Kidney epithelial cell (primary cell): Measurements from ENCODE around the gene RBPJ. TPM values are rescaled to one million over a fixed set of nuclear protein-coding genes. Genes with fewer than 3 reads are reported as not detected.

Experiments
- DNase-seq: peaks from one replicate; pipeline ENCODE4 v3.0.0-alpha.2; 2010; ENCODE audit warnings: low read depth
- H3K27me3 ChIP-seq: 2 replicates; pipeline ENCODE4 v1.6.0; 2011; ENCODE audit warnings: low read length; ENCODE audit not compliant: control insufficient read depth, insufficient read depth
- H3K36me3 ChIP-seq: 2 replicates; pipeline ENCODE4 v1.5.1; 2011; ENCODE audit warnings: low read length; ENCODE audit not compliant: control insufficient read depth, insufficient read depth
- H3K4me3 ChIP-seq: 2 replicates; pipeline ENCODE4 v1.5.1; 2011; ENCODE audit warnings: low read depth, mild to moderate bottlenecking, control low read depth, low read length
- total RNA-seq: library from RNA; depleted of rRNA; stranded (reverse); fragments of >200 nt; gene quantifications from 2 replicates; pipeline ENCODE4 v1.2.3, GENCODE V29; 2015
- TF ChIP-seq, protein P1 (sequence below): IDR thresholded peaks from 2 replicates; pipeline ENCODE4 v1.5.1; 2011; ENCODE audit warnings: mild to moderate bottlenecking, moderate library complexity, low read length, control low read depth, inconsistent platforms; ENCODE audit not compliant: insufficient read depth, poor library complexity, severe bottlenecking

Gene RBPJ
- total RNA-seq, 1 donor from 2014 or later: 82.2 TPM

- Histone ChIP-seq H3K27me3 (no peaks in the 10 kb centered on the region), H3K4me3 (no peak overlapping the region), H3K36me3 (no peaks in the 10 kb centered on the region)
- TF ChIP-seq, protein P1, sequence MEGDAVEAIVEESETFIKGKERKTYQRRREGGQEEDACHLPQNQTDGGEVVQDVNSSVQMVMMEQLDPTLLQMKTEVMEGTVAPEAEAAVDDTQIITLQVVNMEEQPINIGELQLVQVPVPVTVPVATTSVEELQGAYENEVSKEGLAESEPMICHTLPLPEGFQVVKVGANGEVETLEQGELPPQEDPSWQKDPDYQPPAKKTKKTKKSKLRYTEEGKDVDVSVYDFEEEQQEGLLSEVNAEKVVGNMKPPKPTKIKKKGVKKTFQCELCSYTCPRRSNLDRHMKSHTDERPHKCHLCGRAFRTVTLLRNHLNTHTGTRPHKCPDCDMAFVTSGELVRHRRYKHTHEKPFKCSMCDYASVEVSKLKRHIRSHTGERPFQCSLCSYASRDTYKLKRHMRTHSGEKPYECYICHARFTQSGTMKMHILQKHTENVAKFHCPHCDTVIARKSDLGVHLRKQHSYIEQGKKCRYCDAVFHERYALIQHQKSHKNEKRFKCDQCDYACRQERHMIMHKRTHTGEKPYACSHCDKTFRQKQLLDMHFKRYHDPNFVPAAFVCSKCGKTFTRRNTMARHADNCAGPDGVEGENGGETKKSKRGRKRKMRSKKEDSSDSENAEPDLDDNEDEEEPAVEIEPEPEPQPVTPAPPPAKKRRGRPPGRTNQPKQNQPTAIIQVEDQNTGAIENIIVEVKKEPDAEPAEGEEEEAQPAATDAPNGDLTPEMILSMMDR: no peak
- DNase-seq: no peak
Observed at GRCh38 chr4:26368685-26369084, 47.9 kb downstream of the RBPJ start.

DNA sequence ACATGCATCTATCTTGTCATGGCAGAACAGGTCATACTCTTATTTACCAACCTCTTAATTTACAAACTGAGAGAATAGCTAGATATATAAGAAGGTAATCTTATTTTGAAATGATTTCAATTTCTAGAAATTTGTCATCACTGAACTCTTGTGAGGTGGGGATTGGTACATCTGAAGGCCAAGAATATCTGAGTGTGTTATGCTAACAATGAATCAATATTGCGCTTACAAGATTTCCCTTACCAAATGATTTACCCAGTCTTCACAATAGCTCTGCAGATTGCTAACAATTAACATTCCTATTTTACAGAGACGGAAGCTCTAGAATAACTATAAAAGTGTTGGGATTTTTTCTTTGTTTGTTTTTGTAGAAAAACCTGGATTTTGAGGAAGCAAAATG lies 48.3 kb downstream of the RBPJ start:
- Histone ChIP-seq H3K27me3 (no peaks in the 10 kb centered on the region), H3K4me3 (no peak overlapping the region), H3K36me3 (no peaks in the 10 kb centered on the region)
- TF ChIP-seq, protein P1: no peak
- no peak for DNase-seq

DNA sequence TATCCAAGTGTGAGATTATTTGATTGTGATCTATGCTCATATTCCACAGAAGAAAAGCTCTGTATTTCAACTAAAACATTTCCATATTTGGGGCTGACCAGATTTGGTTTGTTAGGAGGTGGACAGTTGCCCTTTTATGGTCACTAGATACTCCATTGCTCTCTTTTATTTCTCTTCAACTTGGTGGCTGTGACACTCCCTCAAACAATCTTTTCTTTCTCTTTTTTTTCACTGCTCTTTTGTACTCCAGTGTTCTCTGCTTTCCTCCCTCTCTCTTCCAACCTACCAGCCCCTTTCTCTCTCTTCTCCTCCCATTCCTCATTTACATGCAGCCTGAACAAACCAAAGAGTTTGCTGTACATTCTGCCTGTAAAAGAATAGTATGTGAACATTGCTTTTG lies 48.8 kb downstream of the RBPJ start:
- Histone ChIP-seq H3K27me3 (no peaks in the 10 kb centered on the region), H3K4me3 (no peak overlapping the region), H3K36me3 (no peaks in the 10 kb centered on the region)
- TF ChIP-seq, protein P1: no peak
- DNase-seq: no peak

GRCh38 chr4:26372076-26372475 lies 51.3 kb downstream of the RBPJ start:
- TF ChIP-seq, protein P1: no peak
- DNase-seq: no peak
- Histone ChIP-seq H3K36me3 (no peaks in the 10 kb centered on the region), H3K4me3 (no peak overlapping the region), H3K27me3 (no peaks in the 10 kb centered on the region)

DNA sequence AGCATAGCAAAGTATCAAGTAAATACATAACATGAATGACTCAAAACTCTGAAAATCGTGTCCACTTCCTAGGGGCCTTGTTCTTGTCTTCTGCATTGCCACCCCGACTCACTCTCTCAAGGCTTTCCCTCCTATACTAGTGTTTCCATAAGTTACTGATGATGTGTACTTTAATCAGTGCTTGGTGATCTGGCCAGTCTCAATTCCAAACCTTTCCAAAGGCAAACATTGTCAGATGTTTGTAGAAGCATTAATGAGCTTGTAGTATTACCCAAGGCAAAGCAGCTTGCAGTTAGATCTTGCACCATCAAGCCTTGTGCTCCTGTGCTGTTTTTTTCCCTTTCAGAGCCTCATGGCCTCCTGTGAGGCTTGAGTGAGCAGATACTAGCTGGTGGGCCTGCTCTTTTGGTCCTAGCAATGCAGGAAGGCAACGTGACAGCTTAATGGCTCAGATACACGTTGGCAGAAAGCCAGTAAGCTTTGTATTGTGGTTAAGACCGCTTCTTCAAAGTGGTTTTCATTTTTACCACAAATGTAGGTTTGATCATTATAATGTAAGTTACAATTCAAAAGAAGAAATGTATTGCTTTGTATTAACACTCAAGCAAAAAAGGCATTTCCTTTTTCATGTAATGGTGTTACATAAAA lies 51.8 kb downstream of the RBPJ start:
- Histone ChIP-seq H3K4me3 (no peak overlapping the region), H3K36me3 (no peaks in the 10 kb centered on the region), H3K27me3 (no peaks in the 10 kb centered on the region)
- DNase-seq: peak; percentile 29
- TF ChIP-seq, protein P1: no peak

DNA sequence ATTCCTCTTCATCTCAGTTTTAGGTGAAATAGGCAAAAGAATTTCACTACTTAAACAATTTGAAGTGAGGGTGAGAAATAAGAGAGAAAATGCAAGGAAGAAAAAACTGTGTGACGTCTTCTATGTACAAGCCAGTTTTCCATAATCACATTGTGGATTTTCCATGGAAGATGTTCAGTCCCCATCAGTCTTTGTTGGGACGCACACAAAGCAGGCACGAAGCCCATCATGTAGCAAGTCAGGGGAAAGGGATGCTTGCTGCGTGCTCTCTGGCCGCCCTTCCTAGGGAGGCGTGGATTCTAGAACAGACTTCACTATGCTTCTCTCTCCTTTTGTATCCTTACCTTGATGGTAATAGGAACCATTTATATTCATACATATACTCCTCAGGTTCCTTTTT lies 54.7 kb downstream of the RBPJ start:
- no peaks in the 10 kb centered on the region for H3K36me3 ChIP-seq
- TF ChIP-seq, protein P1: no peak
- H3K4me3 ChIP-seq: no peak overlapping the region
- no peak for DNase-seq
- H3K27me3 ChIP-seq: no peaks in the 10 kb centered on the region
